GM21786 (cell line): Measurements from ENCODE around the gene TMEM183A.

Experiments used
- ATAC-seq: cut with Tn5 transposase; IDR thresholded peaks from one replicate; pipeline ENCODE4 v1.9.1; 2021; ENCODE audit not compliant: unreplicated experiment

The TMEM183A gene

DNA sequence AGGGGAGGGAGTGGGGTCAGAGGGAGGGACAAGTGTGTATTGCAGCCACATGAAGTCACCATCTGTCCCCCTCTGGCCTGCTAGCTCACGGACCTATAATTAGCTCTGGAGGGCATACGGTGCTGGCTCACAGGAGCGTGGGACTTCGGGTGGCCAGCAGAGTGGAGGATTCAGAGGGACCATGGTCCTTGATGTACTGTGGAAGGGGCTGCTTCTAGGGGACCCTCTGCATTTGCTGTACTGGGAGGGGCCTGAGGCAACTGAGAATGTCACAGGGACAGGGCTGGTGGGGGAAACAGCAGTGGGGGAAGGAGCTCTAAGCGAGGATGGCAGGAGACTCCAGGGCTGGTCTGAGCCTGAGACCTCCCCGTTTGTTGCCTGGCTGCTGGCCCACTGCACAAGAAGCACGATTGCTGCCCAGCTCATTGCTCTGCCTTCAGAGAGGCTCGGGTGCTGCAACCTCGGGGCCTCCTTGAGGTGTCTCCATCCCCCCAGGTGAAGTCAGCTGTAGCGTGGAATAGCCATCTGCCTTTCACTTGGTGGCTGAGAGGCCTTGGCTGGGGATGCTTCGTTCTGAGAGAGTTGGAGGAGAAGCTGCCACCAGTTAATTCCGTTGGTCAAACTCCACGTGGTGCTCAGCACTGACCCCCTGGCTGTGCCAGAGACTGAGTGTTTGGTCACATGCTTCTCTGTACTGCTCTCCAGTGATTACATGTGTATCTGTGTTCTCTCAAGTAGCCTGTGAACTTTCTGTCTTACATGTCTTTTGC, 21.8 kb downstream of the TMEM183A start:
- no peak for ATAC-seq

DNA sequence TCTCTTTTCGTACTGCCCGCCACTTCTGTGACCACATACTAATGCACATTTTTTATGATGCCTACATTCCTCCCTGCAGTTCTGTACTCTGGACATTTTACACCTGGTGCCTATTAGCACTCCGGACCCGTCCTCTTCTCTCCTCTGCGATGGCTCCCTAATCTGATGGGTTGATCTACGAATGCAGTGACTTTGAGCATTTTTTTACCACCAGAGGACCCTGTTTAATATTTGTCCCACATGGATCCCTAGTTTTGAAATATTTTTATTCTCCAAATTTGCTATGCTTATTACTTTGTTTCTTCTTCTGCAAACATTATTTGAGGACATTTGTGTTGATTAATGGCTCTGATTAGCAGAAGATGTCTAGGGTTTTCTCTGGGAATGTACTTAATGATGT, 24.3 kb downstream of the TMEM183A start:
- no peak for ATAC-seq

DNA sequence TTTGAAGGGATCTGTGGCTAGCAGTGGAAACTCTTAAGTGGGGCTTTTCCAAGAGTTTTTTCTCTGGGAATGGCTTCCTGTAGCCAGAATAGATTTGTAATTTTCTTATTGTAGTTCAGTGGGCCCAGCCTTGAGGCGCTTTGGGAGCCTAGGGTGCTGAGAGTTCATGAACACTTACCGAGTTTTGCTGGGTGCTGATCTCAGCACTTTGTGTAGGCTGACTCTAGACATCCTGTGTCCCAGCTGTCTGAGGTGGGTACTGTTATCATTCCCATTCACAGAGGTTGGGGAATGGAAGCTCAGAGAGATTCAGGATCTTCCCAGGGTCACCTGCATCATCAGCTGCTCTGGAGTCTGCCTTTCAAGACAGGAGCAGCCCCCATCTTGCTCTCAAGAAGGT, 26.1 kb downstream of the TMEM183A start:
- ATAC-seq, result no peak

DNA sequence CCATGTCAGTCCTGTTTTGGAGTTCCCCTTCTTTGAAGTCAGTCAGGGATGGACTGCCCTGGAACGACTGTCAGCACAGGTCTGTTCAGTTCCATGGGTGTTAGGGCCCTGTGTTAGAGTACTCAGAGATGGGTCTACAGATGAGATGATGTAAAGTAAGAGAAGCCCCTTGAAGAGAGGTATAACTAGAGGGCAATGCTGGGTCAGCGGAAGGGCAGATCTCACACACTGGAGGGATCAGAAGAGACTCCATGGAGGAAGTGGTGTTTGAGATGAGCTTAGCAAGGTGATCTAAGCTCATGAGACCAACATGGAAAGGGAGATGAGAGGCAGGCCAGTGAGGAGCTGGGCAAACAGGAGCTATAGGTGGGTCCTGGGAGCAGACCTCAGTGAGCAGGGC, 26.7 kb downstream of the TMEM183A start:
- ATAC-seq, result no peak

DNA sequence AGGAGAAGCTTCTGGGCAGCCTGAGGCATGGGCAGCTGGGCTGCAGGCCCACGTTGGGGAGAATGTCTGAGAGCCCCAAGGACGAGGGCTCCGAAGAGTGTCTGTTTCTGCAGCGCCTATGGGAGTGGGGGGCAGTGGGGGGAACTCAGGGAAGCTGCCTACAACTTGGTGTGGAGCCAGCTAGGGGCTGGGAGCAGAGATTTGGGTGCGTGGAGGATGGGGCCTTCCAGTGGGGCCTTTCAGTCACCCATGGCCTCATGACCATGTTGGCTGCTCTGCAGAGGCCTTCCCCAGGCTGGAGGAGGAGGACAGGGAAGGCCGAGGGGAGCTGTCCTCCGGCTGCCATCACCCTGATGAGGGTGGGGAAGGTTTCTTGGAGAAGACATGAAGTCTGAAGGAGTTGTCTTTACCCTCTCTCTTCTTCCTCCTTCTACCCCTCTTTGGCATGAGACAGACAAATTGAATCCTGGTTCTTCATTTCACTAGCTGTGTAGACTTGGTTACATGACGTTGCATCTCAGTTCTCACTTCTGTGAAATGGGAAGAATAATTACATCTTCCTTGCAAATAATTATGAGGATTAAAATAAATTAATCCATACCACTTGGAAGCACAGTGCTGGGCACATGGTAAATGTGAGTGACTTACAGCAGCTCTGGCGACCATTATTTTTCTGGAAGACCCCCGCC, 27.4 kb downstream of the TMEM183A start:
- no peak for ATAC-seq

DNA sequence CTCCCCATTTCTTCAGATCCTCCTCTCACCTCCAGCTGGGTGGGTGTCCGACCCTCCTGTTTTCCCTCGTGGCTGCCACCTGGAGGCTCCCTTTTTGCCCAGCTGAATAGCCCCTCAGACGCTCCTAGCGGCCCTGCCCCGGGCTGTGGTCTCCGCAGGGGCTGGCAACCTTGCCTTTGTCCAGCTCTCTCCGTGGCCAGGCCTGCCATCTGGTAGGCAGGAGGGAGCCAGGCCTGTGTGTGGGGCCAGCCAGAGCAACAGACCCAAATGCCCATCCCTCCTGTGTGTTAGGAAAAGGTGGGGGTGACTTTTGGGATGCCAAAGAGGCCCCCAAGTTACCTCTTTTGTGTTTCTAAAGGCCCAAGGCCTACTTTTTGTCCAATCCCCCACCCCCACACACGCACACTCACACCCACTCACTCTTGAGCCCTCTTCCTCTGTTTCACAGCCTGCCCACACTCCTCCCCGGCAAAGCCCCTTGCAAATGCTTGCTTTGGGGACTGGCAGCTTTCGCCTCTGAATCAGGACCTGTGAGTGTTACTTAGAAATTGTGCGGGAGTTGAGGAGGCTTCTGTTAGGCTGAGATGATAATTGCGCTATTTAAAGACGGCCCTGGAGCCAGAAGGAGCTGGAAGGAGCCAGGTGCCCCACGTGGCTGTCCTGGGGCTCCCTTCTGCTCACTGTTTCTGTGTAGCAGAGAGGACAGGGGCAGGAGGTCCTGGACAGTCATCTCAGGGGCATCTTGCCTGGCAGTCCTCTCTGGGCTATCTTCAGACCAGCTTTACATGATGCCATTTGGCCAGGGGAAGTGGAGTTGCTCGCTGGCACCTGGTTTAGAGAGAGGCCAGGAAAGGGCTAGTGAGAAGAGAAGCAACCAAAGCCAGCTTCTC, 28.2 kb downstream of the TMEM183A start:
- no peak for ATAC-seq

DNA sequence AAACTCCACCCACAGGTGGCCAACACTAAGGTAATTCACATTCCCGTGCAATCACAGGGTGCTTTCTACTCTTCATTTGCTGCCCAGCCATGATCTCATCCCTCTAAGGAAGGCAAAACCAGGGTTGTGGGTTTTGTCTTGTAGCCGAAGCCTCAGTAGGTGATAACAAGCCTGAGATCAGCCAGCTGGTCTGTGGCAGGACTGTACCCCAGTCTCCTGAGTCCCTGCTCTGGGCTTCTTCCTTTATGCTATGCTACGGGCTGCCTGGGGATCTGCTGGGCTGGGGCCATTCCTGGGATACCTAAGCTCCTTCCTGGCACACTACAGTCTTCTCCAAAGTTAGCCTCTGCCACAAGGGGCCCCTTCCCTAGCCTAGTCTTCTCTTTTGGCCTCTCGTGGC, 29.0 kb downstream of the TMEM183A start:
- ATAC-seq, result no peak

DNA sequence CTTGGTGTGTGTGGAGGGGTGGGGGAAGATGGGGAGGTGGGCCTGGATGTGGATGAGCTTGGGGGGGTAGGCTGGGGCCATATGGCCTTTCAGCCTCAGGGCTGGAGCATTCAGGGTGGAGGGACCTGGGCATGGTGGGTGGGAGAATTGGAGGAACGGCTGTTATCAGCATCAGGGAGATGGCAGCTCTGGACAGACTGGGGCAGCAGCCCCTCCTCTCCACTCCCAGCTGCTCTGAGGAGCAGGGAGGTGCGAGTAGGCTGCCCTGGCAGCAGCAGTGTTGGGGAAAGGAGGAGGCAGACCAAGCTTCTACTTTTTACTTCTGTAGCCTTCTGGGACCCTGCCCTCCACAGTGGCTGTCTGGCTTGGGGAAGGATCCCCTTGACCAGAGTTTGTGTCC, 29.4 kb downstream of the TMEM183A start:
- no peak for ATAC-seq

DNA sequence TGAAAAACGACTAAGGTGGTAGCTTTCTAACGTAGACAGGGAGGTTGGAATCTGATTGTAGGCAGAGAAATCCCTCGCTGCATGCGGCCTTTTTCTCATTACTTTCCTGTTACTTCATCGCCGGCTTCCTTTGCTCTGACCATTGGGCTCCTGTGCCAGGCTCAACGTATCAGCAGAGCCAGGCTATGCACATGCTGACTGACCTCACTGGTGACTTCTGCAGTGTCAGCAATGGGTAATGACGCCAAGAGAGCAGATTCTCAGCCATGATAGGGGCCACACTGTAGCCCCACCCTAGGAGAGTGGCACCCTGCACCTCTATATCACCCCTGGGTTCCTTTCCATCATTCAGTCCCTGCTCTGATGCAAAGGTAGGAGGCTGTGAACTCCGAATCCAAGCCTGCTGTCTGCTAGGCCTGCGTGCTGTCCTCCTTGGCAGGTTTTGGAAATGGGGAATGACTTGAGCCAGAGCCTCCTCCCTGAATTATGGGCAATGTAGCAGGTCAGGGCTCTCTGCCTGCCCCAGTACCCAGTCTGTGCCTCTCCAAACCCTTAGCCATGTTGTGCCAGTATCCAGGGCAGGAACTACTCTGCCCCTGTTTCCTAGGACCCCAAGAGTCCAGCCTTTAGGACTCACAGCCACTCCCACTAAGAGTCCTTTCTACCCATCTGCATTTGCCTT, 30.5 kb downstream of the TMEM183A start:
- no peak for ATAC-seq

DNA sequence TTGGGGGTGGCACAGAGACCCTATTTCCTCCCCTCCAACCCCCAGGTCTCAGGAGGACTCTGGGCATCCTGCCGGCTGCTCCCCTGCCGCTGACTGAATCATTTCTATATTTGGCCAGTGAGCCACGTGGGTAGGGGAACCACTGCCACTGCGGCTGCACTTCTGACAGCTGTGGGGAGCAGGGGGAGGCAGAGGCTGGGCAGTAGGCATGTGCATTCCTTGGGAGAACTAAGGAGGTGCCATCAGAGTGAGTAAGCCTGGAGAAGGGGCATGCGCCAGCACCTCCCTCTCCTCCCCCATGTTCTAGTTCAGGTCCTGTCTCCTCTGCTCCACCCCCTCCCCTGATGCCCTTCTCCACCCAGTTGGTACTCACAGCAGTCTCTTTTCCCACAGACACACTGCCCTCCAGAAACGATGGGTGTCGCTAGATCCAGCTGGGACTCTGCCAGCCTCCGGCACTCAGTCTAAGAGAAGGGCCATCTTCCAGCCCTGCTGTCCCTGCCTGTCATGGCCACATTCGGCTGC, 31.1 kb downstream of the TMEM183A start:
- peak; percentile 84 for ATAC-seq

DNA sequence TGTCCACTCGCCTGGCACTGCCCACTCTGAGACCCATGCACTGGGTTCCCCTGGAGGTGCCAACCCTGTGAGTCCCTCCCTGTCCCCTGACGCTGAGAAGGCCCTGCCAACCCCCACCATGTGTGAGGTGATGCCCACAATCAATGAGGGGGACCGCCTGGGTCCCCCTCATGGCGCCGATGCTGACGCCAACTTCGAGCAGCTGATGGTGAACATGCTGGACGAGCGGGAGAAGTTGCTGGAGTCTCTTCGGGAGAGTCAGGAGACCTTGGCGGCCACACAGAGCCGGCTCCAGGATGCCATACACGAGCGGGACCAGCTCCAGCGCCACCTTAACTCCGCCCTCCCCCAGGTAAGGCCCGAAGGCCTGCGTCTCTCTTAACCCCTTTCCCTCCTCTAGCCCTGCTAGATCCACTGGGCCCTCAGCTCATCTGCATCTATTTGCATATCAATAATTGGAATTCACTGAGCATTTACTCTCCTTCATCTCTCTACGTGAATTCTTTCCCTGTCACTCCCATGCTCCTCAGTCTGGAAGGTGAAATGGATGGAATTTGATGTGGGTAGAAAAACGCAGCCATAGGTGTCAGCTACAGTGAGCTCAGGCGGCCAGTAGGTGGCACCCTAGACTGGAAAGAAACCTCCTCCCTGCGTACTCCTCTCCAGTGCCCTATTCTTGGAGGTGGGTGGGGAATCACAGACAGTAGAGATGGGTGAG, 31.9 kb downstream of the TMEM183A start:
- ATAC-seq, result no peak

DNA sequence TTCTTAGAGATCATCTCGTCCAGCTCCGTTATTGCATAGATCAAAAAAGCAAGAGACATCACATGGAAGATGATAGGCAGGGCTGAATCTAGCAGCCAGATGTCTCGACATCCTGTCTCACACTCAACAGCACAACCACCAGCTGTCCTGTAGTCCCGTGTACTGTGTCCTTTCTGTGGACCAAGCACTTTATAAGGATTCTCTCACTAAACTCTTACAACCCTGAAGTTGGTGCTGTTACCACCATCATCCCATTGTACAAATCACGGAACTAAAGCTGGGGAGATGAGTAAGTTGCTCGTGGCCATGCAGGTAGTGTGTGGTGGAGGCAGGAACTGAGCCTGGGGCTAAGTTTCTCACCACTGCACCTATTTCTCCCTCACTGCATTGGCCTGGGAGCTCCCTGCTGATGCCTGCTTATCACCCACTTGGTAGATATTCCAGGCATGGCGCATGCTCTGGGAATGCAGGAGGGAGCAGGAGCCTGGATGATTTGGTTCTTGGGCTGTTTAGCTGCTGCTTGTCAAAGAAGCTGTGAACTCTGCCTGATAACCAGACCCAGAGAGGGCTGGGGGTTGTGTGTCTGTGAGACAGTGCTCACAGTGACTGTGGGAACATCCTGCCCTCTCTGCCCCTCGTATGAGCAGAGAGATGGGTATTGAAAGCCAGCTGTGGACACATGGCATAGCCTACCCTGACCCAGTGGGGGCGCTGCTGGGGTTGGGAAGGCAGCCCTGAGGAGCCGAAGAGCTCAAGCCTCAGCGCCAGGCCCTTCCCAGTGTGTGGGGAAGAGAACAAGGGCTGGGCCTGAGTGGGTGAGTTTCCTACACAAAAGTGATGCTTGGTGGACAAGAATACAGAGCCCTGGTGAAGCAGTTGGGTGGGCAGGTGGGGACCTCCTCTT, 32.7 kb downstream of the TMEM183A start:
- no peak for ATAC-seq

DNA sequence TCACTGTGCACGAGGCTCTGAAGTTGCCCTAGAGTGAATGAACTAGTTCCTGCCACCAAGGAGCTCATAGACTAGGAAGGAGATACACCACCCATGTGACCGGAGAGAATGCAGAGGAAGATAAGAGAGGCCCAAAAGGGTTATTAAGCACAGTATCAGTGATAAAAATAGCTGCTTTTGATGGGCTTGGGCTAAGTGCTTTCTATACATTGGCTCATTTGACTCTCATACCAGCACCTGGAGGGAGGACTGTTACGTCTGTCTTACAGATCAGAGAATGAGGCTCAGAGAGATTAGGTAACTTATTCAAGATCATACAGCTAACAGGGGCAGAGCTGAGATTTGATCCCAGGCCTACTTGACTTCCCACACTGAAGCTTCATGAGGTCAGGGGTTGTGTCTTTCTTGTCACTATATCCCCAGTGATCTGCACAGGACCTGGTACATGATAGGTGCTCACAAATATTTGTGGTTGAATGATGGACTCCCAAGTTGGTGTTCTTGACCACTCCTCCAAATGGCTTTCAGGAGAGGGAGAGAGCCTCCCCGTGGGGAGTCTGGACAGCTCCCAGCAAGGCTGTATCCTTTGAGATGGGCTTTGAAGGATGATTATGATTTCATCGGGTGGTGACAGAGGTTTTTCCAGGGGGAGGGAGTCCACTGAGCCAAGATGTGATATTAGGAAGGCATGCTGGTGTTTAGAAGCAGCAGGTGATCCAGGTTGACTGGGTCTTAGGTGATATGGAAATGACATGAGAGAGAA, 33.5 kb downstream of the TMEM183A start:
- ATAC-seq, result no peak

DNA sequence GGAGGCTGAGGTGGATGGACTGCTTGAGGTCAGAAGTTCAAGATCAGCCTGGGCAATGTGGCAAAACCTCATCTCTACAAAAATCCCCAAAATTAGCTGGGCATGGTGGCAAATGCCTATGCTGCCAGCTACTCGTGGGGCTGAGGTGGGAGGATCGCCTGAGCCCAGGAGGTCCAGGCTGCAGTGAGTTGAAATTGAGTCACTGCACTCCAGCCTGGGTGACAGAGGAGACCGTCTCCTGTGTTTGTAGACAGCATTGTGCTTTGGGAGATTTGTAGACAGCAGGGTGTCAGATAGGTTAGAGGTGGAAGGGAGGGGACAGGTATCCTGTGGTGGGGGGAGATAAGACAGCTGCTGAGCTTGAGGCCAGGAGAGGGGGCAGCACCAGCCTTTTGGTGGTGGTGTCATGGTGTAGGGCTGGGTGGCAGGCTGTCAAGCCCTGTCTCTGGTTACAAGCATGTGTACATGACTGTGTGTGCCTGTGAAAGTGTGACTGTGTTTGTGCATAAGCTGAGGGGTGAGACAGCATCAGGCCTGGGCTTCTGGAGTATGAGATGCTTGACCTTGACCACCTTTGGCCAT, 34.3 kb downstream of the TMEM183A start:
- ATAC-seq, result no peak

DNA sequence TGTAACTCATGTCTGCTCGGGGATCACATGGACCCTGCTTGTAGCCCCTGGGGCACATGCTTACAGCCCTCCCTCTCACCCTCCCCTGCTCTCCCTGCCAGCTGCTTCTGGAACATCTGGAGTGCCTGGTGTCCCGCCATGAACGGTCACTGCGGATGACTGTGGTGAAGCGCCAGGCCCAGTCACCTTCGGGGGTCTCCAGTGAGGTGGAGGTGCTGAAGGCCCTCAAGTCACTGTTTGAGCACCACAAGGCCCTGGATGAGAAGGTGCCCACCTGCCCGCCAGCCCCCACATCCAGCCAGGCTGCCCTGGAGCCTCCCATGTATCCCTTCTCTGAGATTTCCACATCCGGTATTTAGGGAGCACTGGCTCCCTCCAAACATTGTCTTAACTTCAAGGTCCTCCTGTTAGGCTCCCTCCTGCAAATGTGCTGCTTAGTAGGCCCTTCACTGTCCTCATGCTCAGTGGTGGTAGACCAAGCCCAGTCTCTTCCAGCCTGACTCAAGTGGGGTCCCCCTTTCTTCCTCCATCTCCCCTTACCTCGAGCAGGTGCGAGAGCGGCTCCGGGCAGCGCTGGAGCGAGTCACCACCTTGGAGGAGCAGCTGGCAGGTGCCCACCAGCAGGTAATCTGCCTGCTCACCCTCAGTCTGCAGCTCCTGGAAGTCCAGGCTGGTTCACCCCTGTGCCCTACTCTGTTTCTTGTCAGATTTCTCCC, 36.8 kb downstream of the TMEM183A start:
- no peak for ATAC-seq

DNA sequence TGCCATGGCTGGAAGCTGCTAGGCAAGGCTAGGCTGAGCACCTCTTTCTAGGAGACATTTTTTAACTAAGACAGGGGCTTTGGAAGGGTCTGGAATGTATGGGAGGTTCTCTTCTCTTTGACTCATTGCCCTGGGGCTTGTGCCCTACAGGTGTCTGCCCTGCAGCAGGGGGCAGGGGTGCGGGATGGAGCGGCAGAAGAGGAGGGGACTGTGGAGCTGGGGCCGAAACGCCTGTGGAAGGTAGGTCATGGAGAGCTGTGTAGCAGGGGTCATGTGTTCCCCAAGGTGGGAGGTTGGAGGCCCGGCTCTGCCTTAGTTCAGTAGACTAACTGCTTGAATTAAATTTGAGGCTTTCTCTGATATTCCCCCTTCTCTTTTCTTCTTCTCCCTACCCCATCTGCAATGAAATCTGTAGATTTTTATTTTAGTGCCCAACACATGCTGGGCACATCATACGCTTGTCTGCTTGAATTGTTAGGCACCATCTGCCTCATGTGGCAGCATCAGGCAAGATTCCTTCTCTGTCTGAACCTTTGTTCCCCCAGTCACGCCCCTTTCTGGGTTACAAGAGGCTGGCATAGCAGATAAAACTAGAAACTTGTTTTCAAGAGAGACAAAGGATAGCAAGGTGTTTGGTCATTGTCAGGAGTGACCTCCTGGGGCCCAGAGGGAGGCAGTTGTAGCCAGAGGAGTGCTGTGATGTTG, 37.5 kb downstream of the TMEM183A start:
- ATAC-seq, result no peak

DNA sequence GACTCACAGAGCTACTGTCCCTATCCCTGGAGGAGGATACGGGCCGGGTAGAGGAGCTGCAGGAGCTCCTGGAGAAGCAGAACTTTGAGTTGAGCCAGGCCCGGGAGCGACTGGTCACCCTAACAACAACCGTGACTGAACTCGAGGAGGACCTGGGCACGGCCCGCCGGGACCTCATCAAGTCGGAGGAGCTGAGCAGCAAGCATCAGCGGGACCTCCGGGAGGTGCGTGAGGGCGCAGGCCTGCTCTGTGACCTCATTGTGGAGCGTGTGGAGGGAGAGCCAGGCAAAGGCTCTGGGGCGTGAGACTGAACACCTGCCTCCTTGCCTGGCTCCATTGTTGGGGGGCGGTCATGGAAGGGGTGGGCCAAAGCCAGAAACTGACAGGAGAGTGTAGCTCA, 38.2 kb downstream of the TMEM183A start:
- ATAC-seq, result no peak
